Colonic mucosa (tissue), 4 donors: ENCODE data around the gene AGPAT3. TPM values are rescaled to one million over a fixed set of nuclear protein-coding genes. Genes with fewer than 3 reads are reported as not detected.
A peak's percentile ranks its signal among the peaks of the same experiment; 100 is the strongest.

Source experiments
- DNase-seq: peaks from one replicate; pipeline ENCODE4 v3.0.0-alpha.2; 2020
- H3K27ac ChIP-seq: fragments of 200-600 bp; one replicate; pipeline ENCODE4 v1.8.0; 2021
- H3K27me3 ChIP-seq: fragments of 200-600 bp; one replicate; pipeline ENCODE4 v1.8.0; 2021
- H3K36me3 ChIP-seq: fragments of 200-600 bp; one replicate; pipeline ENCODE4 v1.8.0; 2021
- H3K4me1 ChIP-seq: fragments of 200-600 bp; one replicate; pipeline ENCODE4 v1.8.0; 2021; ENCODE audit warnings: mild to moderate bottlenecking
- H3K4me3 ChIP-seq: fragments of 200-600 bp; one replicate; pipeline ENCODE4 v1.8.0; 2021
- H3K9ac ChIP-seq, 2 donors: one replicate each; pipeline ENCODE4 v1.7.0; 2013; ENCODE audit warnings: control low read depth in 2 of 2, low read depth in 2 of 2, low read length in 2 of 2
- H3K9me3 ChIP-seq: fragments of 200-600 bp; one replicate; pipeline ENCODE4 v1.8.0; 2021
- CTCF ChIP-seq: fragments of 200-600 bp; IDR thresholded peaks from one replicate; pipeline ENCODE4 v1.8.0; 2022; ENCODE audit warnings: antibody characterized with exemption, mild to moderate bottlenecking
- intact Hi-C: fragments of 100-400 bp; cut with DNase I; formaldehyde crosslinking; loops from one replicate; pipeline ENCODE4 v1.14.1; 2022
- total RNA-seq, 2 donors: library from RNA; stranded (reverse); fragmentation: NEBNext Ultra II Directional in 1 of 2; extraction: Animal tissue kit (Norgen Biotek cat#: 25700) in 1 of 2; gene quantifications; one replicate each; pipeline ENCODE4 v1.2.1, GENCODE V29; 2021
- donor health status: healthy.
- donor health status: DM: no; HTN: no; CAD: no.
- donor health status: DM: no; HTN: no; CAD: no.

AGPAT3 gene
- total RNA-seq, 2 donors from 2014 or later: 82.2 to 101 TPM

- peak overlapping the region; percentile 78 to 94 for H3K9ac ChIP-seq
- DNase-seq: peak; percentile 85
- H3K4me3 ChIP-seq: peak overlapping the region; percentile 93
- no peak for TF ChIP-seq CTCF
- peaks cover 14% of the 10 kb centered on the region for H3K4me1 ChIP-seq
- H3K27me3 ChIP-seq: no peaks in the 10 kb centered on the region
- no peaks in the 10 kb centered on the region for H3K9me3 ChIP-seq
- H3K27ac ChIP-seq: peak overlapping the region; percentile 94
- intact Hi-C loops: no loop called here
- H3K36me3 ChIP-seq: no peaks in the 10 kb centered on the region
Measured at GRCh38 chr21:44012474-44013379, 147.7 kb downstream of the AGPAT3 start.

DNA sequence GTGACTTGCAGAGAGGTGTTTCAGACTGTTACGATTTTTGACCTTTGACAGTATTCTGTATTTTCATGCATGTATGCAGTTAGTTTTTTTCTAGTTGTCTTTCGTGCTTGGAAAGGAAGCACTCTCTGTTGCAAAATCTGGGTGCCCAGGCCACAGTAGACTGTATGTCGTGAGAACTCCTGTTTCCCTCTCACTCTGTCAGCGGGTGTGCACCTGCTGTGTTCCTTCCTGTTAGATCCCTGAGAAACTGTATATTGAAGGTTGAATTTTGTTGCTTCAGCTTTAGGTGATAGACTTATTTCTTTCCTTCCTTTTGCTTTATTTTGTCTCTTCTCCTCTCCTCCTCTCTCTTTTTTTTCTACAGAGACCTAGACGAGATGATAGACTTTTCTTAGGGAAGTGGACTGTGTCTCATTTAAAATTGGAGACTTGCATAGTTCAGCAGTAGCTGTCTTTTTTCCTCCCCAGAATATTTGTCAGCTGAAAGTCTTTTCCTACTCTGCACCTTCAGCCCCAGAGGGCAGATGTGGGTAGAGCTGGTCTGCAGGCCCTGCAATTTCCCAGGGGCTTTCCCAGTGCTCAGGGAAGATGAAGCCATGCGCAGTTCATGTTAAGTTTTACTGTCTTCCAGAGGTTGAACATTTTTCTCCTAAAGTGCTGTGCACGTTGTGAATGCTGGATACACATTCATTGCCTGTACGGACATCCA lies 148.5 kb downstream of the AGPAT3 start:
- H3K9me3 ChIP-seq: no peaks in the 10 kb centered on the region
- peak overlapping the region; percentile 93 for H3K4me3 ChIP-seq
- TF ChIP-seq CTCF: no peak
- peak overlapping the region; percentile 94 for H3K27ac ChIP-seq
- DNase-seq: peak; percentile 34
- H3K27me3 ChIP-seq: no peaks in the 10 kb centered on the region
- H3K9ac ChIP-seq: peak overlapping the region in 1 of 2 donors; percentile 78
- peaks cover 14% of the 10 kb centered on the region for H3K4me1 ChIP-seq
- no peaks in the 10 kb centered on the region for H3K36me3 ChIP-seq
- intact Hi-C loops: no loop called here

DNA sequence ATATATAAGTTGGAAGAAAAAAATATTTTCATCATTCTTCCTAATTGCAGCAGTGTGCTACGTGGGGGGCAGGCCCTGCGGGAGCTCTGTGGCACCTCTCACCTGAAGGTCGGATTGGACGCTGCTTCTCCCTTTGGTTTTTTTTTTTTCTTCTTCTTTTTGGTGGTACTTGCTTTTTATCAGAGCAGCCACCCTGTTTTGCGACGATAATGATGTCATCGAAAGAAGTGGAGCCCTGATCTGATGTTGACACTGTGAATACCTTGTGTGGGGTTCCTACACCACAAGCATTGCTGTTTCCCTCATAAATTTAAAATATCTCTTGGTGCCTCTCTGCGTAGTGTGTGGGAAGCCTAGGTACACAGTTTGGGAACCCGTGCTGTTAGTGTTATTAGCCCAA lies 152.6 kb downstream of the AGPAT3 start:
- no peaks in the 10 kb centered on the region for H3K9me3 ChIP-seq
- no peaks in the 10 kb centered on the region for H3K36me3 ChIP-seq
- no peaks in the 10 kb centered on the region for H3K27me3 ChIP-seq
- TF ChIP-seq CTCF: no peak
- H3K4me1 ChIP-seq: peaks cover 14% of the 10 kb centered on the region
- no peak overlapping the region for H3K27ac ChIP-seq
- H3K9ac ChIP-seq: no peak overlapping the region
- intact Hi-C loops: no loop called here
- DNase-seq: no peak
- no peak overlapping the region for H3K4me3 ChIP-seq

- intact Hi-C loops: no loop called here
- H3K4me1 ChIP-seq: peaks cover 13% of the 10 kb centered on the region
- TF ChIP-seq CTCF: no peak
Measured at GRCh38 chr21:44018127-44018526, 153.1 kb downstream of the AGPAT3 start.

GRCh38 chr21:44018813-44019567 lies 154.0 kb downstream of the AGPAT3 start:
- intact Hi-C loops: no loop called here
- DNase-seq: no peak
- no peak overlapping the region for H3K27ac ChIP-seq

More at GRCh38 chr21:44018127-44018526, 153.1 kb downstream of the AGPAT3 start:
- H3K4me3 ChIP-seq: no peak overlapping the region
- no peaks in the 10 kb centered on the region for H3K9me3 ChIP-seq
- no peak overlapping the region for H3K27ac ChIP-seq
- no peak overlapping the region for H3K9ac ChIP-seq
- H3K27me3 ChIP-seq: no peaks in the 10 kb centered on the region
- no peaks in the 10 kb centered on the region for H3K36me3 ChIP-seq
- no peak for DNase-seq

More at GRCh38 chr21:44018813-44019567, 154.0 kb downstream of the AGPAT3 start:
- H3K9me3 ChIP-seq: no peaks in the 10 kb centered on the region
- no peak overlapping the region for H3K9ac ChIP-seq
- no peaks in the 10 kb centered on the region for H3K36me3 ChIP-seq
- peaks cover 5% of the 10 kb centered on the region for H3K4me1 ChIP-seq
- no peak for TF ChIP-seq CTCF
- H3K4me3 ChIP-seq: no peak overlapping the region
- H3K27me3 ChIP-seq: no peaks in the 10 kb centered on the region
